HG03280 (cell line): ENCODE results near the gene HIVEP2.

ENCODE experiments used
- ATAC-seq: cut with Tn5 transposase; IDR thresholded peaks from one replicate; pipeline ENCODE4 v1.9.1; 2021; ENCODE audit warnings: mild to moderate bottlenecking, moderate library complexity; ENCODE audit not compliant: unreplicated experiment

HIVEP2 gene

GRCh38 chr6:142918339-142919042, 26.5 kb downstream of the HIVEP2 start:
- ATAC-seq: no peak

GRCh38 chr6:142916881-142917280, 28.1 kb downstream of the HIVEP2 start:
- no peak for ATAC-seq

GRCh38 chr6:142914937-142915697, 29.9 kb downstream of the HIVEP2 start:
- no peak for ATAC-seq

GRCh38 chr6:142914369-142914768, 30.6 kb downstream of the HIVEP2 start:
- ATAC-seq: no peak

GRCh38 chr6:142913511-142914047, 31.4 kb downstream of the HIVEP2 start:
- peak; percentile 96 for ATAC-seq

- ATAC-seq: peak; percentile 60
Measured at GRCh38 chr6:142913036-142913510, 31.9 kb downstream of the HIVEP2 start.

- no peak for ATAC-seq
Measured at GRCh38 chr6:142912125-142912524, 32.9 kb downstream of the HIVEP2 start.

- no peak for ATAC-seq
Measured at GRCh38 chr6:142911430-142911829, 33.5 kb downstream of the HIVEP2 start.

GRCh38 chr6:142909686-142910085, 35.3 kb downstream of the HIVEP2 start:
- ATAC-seq: no peak

- ATAC-seq: no peak
Measured at GRCh38 chr6:142908235-142908634, 36.7 kb downstream of the HIVEP2 start.

GRCh38 chr6:142907544-142907943, 37.4 kb downstream of the HIVEP2 start:
- ATAC-seq: peak; percentile 17

GRCh38 chr6:142906945-142907470, 38.0 kb downstream of the HIVEP2 start:
- ATAC-seq: peak; percentile 58

GRCh38 chr6:142903812-142904211, 41.2 kb downstream of the HIVEP2 start:
- ATAC-seq: no peak

GRCh38 chr6:142902636-142903053, 42.3 kb downstream of the HIVEP2 start:
- ATAC-seq: peak; percentile 64

GRCh38 chr6:142901611-142902010, 43.4 kb downstream of the HIVEP2 start:
- no peak for ATAC-seq

- ATAC-seq: no peak
Measured at GRCh38 chr6:142900227-142900971, 44.6 kb downstream of the HIVEP2 start.

- ATAC-seq: no peak
Measured at GRCh38 chr6:142898927-142899895, 45.8 kb downstream of the HIVEP2 start.

- no peak for ATAC-seq
Measured at GRCh38 chr6:142897659-142898058, 47.3 kb downstream of the HIVEP2 start.

- no peak for ATAC-seq
Measured at GRCh38 chr6:142896732-142897131, 48.2 kb downstream of the HIVEP2 start.

- ATAC-seq: no peak
Measured at GRCh38 chr6:142893088-142893487, 51.9 kb downstream of the HIVEP2 start.
